HG03469 (cell line): ENCODE measurements around the gene SIRT7.

Experiments used
- ATAC-seq: cut with Tn5 transposase; IDR thresholded peaks from one replicate; pipeline ENCODE4 v1.9.1; 2021; ENCODE audit warnings: mild to moderate bottlenecking, moderate library complexity, moderate number of reproducible peaks; ENCODE audit not compliant: unreplicated experiment

The SIRT7 gene

DNA sequence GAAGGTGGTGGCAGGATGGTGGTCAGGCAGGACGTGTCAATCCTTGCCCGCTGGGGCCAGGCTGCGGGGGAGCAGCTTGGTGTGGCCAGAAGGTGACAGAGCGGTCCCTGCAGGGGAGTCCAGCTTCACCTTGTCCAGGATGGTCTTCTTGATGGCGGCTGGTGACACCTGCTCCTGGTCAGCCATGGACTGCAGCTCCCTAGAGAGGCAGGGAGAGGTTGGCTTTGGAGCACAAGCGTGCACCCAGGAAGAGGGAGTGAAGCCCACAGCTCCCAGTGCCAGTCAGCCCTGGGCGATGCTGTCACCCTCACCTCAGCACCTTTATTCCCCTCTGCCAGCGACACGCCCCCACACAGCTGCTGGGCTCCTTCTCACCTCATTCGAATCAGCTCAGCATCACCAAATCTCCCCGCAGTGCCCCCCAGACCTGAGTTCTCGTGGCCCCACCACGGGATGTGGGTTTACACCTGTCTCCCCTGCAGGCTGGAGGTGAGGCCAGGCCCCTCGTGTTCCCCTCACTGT lies 15.3 kb upstream of the SIRT7 start:
- no peak for ATAC-seq

DNA sequence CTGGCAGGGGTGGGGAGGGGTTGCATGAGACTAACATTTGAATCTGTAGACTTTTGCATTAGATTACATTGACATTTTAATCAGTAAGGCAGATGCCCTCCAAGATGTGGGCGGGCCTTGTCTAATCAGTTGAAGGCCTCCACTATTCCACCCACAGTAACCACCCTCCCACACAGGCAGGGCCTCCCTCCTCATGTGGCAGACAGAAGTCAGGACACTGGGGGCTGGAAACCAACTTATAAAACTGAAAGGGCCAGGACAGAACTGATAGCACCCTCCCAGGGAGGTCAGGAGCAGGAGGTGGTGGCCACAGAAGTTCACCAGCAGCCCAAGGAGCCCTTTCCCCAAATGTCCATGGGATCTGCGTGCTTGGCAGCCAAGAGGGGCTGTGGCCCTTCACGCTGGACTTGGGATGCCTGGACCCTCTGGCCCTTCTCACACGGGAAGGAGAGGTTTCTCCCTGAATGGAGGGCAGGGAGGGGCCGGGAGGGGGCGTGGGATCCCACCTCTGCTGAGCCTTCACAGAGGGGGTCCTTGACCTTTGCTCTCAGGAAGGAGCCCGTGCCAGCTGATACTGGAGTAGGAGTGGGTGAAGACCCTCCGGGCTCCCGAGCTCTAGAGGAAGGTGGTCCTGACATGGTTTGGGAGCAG lies 14.5 kb upstream of the SIRT7 start:
- no peak for ATAC-seq

DNA sequence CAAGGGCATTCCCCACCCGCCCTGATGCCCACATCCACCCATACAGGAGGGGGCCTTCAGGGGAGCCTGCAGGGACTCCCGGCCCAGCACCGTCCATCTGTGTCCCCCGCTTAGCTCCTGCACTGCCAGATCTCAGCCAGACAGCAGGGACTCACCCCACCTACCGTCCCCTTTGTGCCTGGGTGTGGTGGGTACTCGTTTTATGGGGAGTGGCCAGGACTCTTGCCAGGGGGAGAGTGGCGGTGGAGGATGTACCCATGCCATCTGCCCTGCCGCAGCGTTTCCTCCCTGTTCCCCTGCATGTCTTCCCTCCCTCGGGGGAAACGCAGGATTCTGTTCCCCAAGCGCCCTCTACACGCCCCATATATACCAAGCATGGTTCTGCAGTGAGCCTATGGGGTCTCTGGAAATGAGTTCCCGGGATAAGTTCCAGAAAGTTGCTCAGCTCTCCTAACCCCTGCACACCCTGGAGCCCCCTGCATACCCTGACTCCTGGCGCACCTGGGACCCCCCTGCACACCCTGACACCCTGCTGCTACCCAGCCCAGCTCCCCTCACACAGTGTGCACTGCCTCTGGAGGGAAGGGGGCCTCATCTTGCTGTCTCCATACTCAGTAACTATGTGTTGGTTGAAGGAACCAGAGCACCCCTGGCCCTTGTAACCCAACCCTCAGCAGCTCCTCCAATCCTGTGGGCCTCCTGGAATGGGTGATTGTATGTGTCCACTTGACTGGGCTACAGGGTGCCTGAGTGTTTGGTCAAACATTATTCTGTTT lies 13.8 kb upstream of the SIRT7 start:
- ATAC-seq = no peak

DNA sequence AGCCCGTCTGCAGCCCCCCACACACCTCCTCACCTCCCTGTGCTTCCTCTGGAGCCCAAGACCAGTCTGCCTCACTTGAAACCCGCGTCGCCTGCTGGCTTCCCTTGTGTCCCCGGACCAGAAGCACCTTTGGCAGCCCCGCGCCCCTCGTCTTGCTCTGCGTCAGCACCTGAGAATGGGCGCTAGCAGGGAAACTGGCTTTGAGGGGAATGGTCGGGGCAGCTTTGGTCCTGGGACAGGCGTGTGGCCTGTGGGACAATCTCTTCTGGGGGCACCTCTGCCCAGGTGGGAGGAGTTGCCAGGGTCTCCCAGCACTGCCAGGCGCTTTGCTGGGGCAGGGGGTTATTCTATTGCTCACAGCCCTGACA lies 13.2 kb upstream of the SIRT7 start:
- no peak for ATAC-seq

GRCh38 chr17:81930142-81931125 lies 12.5 kb upstream of the SIRT7 start:
- no peak for ATAC-seq

DNA sequence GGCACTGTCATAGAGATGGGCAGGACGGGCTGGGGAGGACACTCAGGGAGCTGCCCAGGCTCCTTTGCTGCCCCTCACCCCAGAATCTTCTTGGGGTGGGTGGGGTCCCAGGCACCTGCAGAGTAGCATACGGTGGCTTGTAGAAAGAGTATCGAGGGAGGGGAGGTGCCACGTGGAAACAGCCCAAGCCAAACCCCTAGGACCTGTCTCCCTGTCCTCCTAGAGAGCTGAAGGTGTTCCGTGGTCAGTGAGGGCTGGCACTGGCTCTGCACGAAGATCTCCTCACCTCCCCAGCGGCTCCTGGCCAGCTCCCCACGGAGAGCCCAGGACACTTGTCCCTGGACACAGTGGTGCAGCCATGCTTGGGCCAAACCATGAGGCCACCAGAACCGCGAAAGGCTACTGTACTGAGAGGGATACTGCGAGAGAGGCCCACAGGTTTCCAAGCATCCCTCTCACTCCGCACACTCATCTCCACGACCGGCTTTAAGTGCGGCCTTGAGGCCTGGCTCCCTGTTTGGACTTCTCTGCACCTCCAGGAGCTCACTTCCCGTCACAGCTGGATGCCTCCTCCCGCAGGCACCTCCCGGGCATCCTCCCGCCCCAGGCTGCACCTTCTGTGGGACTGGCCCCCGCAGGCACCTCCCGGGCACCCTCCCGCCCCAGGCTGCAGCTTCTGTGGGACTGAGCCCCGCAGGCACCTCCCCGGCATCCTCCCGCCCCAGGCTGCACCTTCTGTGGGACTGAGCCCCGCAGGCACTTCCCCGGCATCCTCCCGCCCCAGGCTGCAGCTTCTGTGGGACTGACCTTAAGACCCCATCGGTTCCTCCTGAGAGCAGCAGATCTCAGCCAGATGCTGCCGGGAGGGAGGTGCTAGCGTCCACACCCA lies 11.5 kb upstream of the SIRT7 start:
- ATAC-seq = no peak

DNA sequence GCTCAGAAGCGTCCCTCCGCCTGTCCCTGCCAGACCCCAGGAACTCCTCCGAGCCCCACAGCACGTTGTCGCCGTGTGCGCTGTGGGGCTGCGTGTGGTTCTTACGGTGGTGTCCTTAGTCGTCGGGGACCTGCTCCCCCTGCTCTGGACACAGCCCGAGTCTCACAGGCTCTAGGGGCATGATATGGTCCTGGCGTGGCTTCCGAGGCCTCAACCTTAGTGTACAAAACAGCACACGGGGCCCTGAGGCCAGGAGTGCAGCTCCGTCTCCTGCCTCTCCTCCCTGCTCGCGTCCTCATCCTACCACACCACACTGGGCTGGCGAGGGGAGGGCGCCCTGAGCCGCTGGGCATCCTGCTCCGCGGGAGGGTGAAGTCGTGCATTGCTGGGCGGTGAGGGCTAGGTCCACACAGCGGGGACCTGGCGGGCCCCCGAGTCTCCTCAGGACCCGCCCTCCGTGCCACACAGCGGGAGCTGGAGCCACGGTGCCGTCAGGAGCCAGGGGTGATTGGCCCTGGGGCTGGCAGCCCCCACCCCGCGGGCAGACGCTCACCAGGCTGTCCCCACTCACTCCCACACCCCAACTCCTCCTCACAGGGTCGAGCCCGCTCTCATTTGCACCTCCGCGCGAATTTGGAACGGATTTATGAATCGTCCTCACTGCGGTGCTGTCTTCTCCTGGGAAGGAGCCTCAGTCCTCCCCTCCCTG lies 10.7 kb upstream of the SIRT7 start:
- no peak for ATAC-seq

GRCh38 chr17:81927653-81928543 lies 9.9 kb upstream of the SIRT7 start, which contains the start of gene MAFG:
MAFG (minus strand) TSS chr17:81927735; CDS start chr17:81923185, 4,550 bp downstream.
- peak; percentile 42 for ATAC-seq

GRCh38 chr17:81927152-81927652 lies 9.2 kb upstream of the SIRT7 start:
- ATAC-seq = no peak

DNA sequence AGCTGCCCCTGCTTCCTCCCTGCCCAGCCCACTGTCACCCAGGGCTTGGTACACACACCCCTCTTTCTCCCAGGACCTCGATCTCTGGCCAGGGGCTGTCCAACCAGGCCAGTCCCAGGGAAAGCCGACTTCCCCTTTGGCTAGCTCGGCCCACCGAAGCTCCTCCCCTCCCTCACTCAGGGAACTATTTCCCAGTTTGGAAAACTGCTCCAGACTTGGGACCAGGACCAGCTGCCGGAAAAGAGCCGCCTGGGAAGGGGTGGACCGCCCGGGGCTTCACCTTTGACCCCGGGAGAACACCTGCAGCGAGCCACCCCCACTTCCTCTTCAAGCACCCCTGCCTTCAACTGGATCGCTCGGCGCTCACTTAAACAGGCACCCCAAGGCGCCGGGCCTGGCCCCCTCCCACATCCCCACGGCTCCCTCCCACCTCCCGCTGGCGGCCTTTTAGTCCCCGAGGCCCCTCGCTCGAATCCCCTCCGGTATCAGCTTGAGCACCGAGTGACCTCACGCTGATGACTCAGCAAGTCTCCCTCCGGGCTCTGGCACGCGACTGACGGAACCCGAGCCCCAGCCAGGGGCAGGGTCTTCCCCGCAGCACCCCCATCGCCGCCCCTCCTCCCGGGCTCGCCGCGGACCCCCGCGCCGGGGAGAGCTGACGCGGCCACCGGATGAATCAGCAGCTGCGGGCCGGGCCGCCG lies 8.6 kb upstream of the SIRT7 start:
- ATAC-seq = no peak

- no peak for ATAC-seq
These were observed 8.0 kb upstream of the SIRT7 start for GRCh38 chr17:81925860-81926450.

GRCh38 chr17:81924557-81925532 lies 6.9 kb upstream of the SIRT7 start:
- ATAC-seq = no peak

DNA sequence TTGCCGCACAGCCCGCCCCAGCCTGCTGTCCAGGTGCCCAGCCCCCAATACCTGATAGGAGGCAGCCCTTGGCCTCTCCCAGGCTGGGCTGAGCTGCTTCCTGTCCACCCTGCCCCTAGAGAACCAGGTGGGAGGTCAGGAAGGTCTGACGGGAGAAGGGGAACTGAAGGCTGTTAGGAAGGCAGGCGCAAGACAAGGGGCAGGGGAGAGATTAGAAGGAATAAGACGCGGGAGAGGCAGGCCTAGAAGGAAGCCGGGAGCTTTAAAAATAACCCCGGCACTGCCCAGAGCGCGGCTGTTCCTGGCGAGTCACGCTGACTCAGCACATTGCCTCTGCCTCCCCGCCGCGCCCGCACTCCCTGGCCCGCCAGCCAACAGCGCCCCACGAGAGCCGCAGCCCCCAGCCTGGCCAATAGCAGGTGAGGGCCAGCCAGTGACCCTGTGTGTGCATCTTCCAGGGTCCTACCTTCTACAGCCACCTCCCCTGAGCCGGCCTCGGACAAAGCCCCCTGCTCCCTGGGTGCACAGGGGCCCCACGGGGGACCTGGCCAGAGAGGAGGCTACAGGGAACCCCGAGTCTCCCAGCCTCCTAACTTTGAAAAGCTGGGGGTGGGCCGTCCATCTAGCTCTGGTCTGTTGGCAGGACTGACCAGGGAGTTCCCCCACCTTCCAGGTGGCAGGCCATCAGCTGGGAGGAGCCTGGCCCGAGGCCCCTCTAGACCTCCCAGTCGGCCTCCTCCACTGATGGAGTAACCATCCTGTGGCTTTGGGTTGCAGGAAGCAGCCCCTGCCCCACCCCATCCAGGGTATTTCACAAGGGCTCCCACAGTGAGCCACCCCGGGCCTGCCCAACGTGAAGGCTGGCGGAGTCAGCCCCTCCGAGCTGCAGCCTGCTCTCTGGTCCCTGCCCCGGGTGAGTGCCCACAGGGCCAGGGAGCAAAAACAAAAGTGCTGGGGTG lies 5.6 kb upstream of the SIRT7 start:
- ATAC-seq = no peak

- ATAC-seq = no peak
These were observed 4.8 kb upstream of the SIRT7 start for GRCh38 chr17:81922566-81923301.
